ENCODE results near the gene PROSER3.

DNA sequence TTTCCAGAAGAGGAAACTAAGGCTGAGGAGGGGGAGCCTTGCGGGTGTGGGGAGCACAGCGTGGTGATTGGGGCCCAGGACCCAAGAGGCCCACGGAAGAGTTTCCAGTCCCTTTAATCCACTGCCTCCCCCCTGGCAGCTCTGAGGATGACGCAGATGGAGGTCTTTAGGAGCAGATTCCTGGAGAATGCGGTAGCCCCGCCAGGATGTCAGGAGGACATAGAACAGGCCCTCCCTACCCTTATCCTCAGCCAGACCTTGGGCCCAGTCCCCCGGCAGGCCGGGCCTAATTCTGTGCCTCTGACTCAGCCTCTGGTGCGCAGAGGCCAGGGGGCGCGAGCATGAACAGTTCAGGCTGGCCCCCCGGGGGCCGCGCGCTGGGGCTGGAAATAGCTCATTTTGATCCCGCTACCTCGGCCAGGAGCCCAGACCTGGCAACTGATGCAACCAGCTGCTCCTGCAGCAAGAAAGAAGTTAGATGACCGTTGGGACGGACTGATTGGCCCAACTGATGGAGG lies 686 bp upstream of the PROSER3 start:
- TF ChIP-seq TARDBP (IDR thresholded peaks at IDR 0.05) (no peak), FOXM1 (IDR thresholded peaks at IDR 0.05; ENCODE audit: borderline replicate concordance) (no peak), NFRKB (IDR thresholded peaks at IDR 0.05) (no peak), LEF1 (IDR thresholded peaks at IDR 0.05; ENCODE audit: borderline replicate concordance) (no peak), HDGF (IDR thresholded peaks at IDR 0.05; ENCODE audit: borderline replicate concordance) (no peak), BHLHE40 (IDR thresholded peaks at IDR 0.05; ENCODE audit: borderline replicate concordance) (no peak), SP1 (IDR thresholded peaks at IDR 0.05) (no peak), L3MBTL2 (conservative IDR thresholded peaks at IDR 0.05) (no peak), FOXK2 (IDR thresholded peaks at IDR 0.05) (no peak), FOXA1 (IDR thresholded peaks at IDR 0.05) (no peak), ELF4 (IDR thresholded peaks at IDR 0.05) (no peak), ZNF384 (IDR thresholded peaks at IDR 0.05) (no peak)
- TF ChIP-seq, protein P1, sequence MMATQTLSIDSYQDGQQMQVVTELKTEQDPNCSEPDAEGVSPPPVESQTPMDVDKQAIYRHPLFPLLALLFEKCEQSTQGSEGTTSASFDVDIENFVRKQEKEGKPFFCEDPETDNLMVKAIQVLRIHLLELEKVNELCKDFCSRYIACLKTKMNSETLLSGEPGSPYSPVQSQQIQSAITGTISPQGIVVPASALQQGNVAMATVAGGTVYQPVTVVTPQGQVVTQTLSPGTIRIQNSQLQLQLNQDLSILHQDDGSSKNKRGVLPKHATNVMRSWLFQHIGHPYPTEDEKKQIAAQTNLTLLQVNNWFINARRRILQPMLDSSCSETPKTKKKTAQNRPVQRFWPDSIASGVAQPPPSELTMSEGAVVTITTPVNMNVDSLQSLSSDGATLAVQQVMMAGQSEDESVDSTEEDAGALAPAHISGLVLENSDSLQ (IDR thresholded peaks at IDR 0.05): no peak
